Measurements from ENCODE around the gene ST7L. TPM values are rescaled to one million over a fixed set of nuclear protein-coding genes. Genes with fewer than 3 reads are reported as not detected.

The ST7L gene
- total and polyA plus RNA-seq, 2 donors (not counting 1 experiment from before 2014, with no cell fraction given) = 14.6 to 18.0 TPM

- peaks cover 97% of the 10 kb centered on the region for H3K79me2 ChIP-seq (ENCODE audit: control insufficient read depth, insufficient read depth, low read length)
- TF ChIP-seq EZH2 (IDR thresholded peaks at IDR 0.05; ENCODE audit: low read length, missing control alignments) = no peak
- TF ChIP-seq CTCF (conservative IDR thresholded peaks at IDR 0.05 in 1 of 2, IDR thresholded peaks at IDR 0.05 in 1 of 2; ENCODE audit: low read depth in 1 of 2, low read length in 2 of 2) = no peak
- H3K9ac ChIP-seq (ENCODE audit: insufficient read depth, low read length) = no peak overlapping the region
- H3K27ac ChIP-seq (ENCODE audit: insufficient read depth, low read length) = no peak overlapping the region
- peaks cover 2% of the 10 kb centered on the region for H4K20me1 ChIP-seq (ENCODE audit: control insufficient read depth, extremely low read depth, insufficient read depth, low read length)
- no peaks in the 10 kb centered on the region for H3K9me3 ChIP-seq (ENCODE audit: control insufficient read depth, insufficient read depth, low read depth, low read length)
- no peaks in the 10 kb centered on the region for H3K27me3 ChIP-seq (ENCODE audit: control insufficient read depth, insufficient read depth, low read length)
- H2AFZ ChIP-seq (ENCODE audit: low read length) = no peak overlapping the region
- DNase-seq (ENCODE audit: low read depth in 2 of 2) = no peak
- peaks cover 2% of the 10 kb centered on the region for H3K36me3 ChIP-seq (ENCODE audit: control insufficient read depth, insufficient read depth, low read length)
- H3K4me1 ChIP-seq (ENCODE audit: control insufficient read depth, extremely low read depth, insufficient read depth, low read length) = peaks cover 4% of the 10 kb centered on the region
- no peak overlapping the region for H3K4me3 ChIP-seq (replicated peaks in 1 of 4; ENCODE audit: control extremely low read depth in 1 of 4, insufficient read depth in 1 of 4, low read depth in 3 of 4, low read length in 4 of 4)
- H3K4me2 ChIP-seq (ENCODE audit: extremely low read depth, insufficient read depth, low read length) = no peak overlapping the region
Observed at GRCh38 chr1:112629256-112629655, 10.3 kb upstream of the ST7L start.

- H4K20me1 ChIP-seq (ENCODE audit: control insufficient read depth, extremely low read depth, insufficient read depth, low read length) = peaks cover 2% of the 10 kb centered on the region
- H3K27ac ChIP-seq (ENCODE audit: insufficient read depth, low read length) = no peak overlapping the region
- peaks cover 96% of the 10 kb centered on the region for H3K79me2 ChIP-seq (ENCODE audit: control insufficient read depth, insufficient read depth, low read length)
- no peak overlapping the region for H3K9ac ChIP-seq (ENCODE audit: insufficient read depth, low read length)
- H3K4me1 ChIP-seq (ENCODE audit: control insufficient read depth, extremely low read depth, insufficient read depth, low read length) = peaks cover 2% of the 10 kb centered on the region
- no peaks in the 10 kb centered on the region for H3K9me3 ChIP-seq (ENCODE audit: control insufficient read depth, insufficient read depth, low read depth, low read length)
- H3K4me3 ChIP-seq (replicated peaks in 1 of 4; ENCODE audit: control extremely low read depth in 1 of 4, insufficient read depth in 1 of 4, low read depth in 3 of 4, low read length in 4 of 4) = no peak overlapping the region
- no peak for DNase-seq (ENCODE audit: low read depth in 2 of 2)
- peaks cover 2% of the 10 kb centered on the region for H3K36me3 ChIP-seq (ENCODE audit: control insufficient read depth, insufficient read depth, low read length)
- H3K4me2 ChIP-seq (ENCODE audit: extremely low read depth, insufficient read depth, low read length) = no peak overlapping the region
- H3K27me3 ChIP-seq (ENCODE audit: control insufficient read depth, insufficient read depth, low read length) = no peaks in the 10 kb centered on the region
- no peak overlapping the region for H2AFZ ChIP-seq (ENCODE audit: low read length)
- TF ChIP-seq EZH2 (IDR thresholded peaks at IDR 0.05; ENCODE audit: low read length, missing control alignments) (no peak), CTCF (conservative IDR thresholded peaks at IDR 0.05 in 1 of 2, IDR thresholded peaks at IDR 0.05 in 1 of 2; ENCODE audit: low read depth in 1 of 2, low read length in 2 of 2) (no peak)
Observed at GRCh38 chr1:112628516-112628915, 9.6 kb upstream of the ST7L start.

GRCh38 chr1:112626887-112627286 lies 7.9 kb upstream of the ST7L start:
- DNase-seq (ENCODE audit: low read depth in 2 of 2) = no peak
- Histone ChIP-seq H3K9ac (ENCODE audit: insufficient read depth, low read length) (no peak overlapping the region), H4K20me1 (ENCODE audit: control insufficient read depth, extremely low read depth, insufficient read depth, low read length) (peaks cover 4% of the 10 kb centered on the region), H2AFZ (ENCODE audit: low read length) (no peak overlapping the region), H3K9me3 (ENCODE audit: control insufficient read depth, insufficient read depth, low read depth, low read length) (no peaks in the 10 kb centered on the region), H3K4me3 (replicated peaks in 1 of 4; ENCODE audit: control extremely low read depth in 1 of 4, insufficient read depth in 1 of 4, low read depth in 3 of 4, low read length in 4 of 4) (no peak overlapping the region), H3K79me2 (ENCODE audit: control insufficient read depth, insufficient read depth, low read length) (peaks cover 95% of the 10 kb centered on the region), H3K27ac (ENCODE audit: insufficient read depth, low read length) (no peak overlapping the region), H3K4me1 (ENCODE audit: control insufficient read depth, extremely low read depth, insufficient read depth, low read length) (peaks cover 2% of the 10 kb centered on the region), H3K36me3 (ENCODE audit: control insufficient read depth, insufficient read depth, low read length) (peaks cover 2% of the 10 kb centered on the region), H3K4me2 (ENCODE audit: extremely low read depth, insufficient read depth, low read length) (no peak overlapping the region), H3K27me3 (ENCODE audit: control insufficient read depth, insufficient read depth, low read length) (no peaks in the 10 kb centered on the region)
- no peak for TF ChIP-seq EZH2 (IDR thresholded peaks at IDR 0.05; ENCODE audit: low read length, missing control alignments)
- no peak for TF ChIP-seq CTCF (conservative IDR thresholded peaks at IDR 0.05 in 1 of 2, IDR thresholded peaks at IDR 0.05 in 1 of 2; ENCODE audit: low read depth in 1 of 2, low read length in 2 of 2)

All from fibroblast of lung (primary cell).